ENCODE data around the gene ARHGAP26. TPM values are rescaled to one million over a fixed set of nuclear protein-coding genes. Genes with fewer than 3 reads are reported as not detected.

ARHGAP26 gene
- total RNA-seq, 1 donor from 2014 or later, result 18.7 TPM

- H3K27ac Mint-ChIP-seq, result peak overlapping the region; percentile 20
- H3K36me3 Mint-ChIP-seq, result no peaks in the 10 kb centered on the region
- H3K27me3 Mint-ChIP-seq, result no peaks in the 10 kb centered on the region
- no peak for DNase-seq (ENCODE audit: extremely low spot score, unreplicated experiment)
- no peaks in the 10 kb centered on the region for H3K9me3 Mint-ChIP-seq
- peaks cover 61% of the 10 kb centered on the region for H3K4me1 Mint-ChIP-seq (ENCODE audit: unreplicated experiment)
- no peak overlapping the region for H3K4me3 Mint-ChIP-seq
- no peak for TF ChIP-seq CTCF (conservative IDR thresholded peaks at IDR 0.05)
Observed at GRCh38 chr5:142845402-142845921, 75.3 kb downstream of the ARHGAP26 start.

GRCh38 chr5:142845954-142846398 lies 75.8 kb downstream of the ARHGAP26 start:
- H3K9me3 Mint-ChIP-seq, result no peaks in the 10 kb centered on the region
- peaks cover 56% of the 10 kb centered on the region for H3K4me1 Mint-ChIP-seq (ENCODE audit: unreplicated experiment)
- no peak for DNase-seq (ENCODE audit: extremely low spot score, unreplicated experiment)
- H3K4me3 Mint-ChIP-seq, result no peak overlapping the region
- no peak for TF ChIP-seq CTCF (conservative IDR thresholded peaks at IDR 0.05)
- H3K27ac Mint-ChIP-seq, result peak overlapping the region; percentile 20
- no peaks in the 10 kb centered on the region for H3K36me3 Mint-ChIP-seq
- H3K27me3 Mint-ChIP-seq, result no peaks in the 10 kb centered on the region

- no peak for TF ChIP-seq CTCF (conservative IDR thresholded peaks at IDR 0.05)
- H3K27ac Mint-ChIP-seq, result no peak overlapping the region
- H3K4me1 Mint-ChIP-seq (ENCODE audit: unreplicated experiment), result peaks cover 52% of the 10 kb centered on the region
- H3K36me3 Mint-ChIP-seq, result no peaks in the 10 kb centered on the region
- H3K9me3 Mint-ChIP-seq, result no peaks in the 10 kb centered on the region
- H3K27me3 Mint-ChIP-seq, result no peaks in the 10 kb centered on the region
- DNase-seq (ENCODE audit: extremely low spot score, unreplicated experiment), result no peak
- H3K4me3 Mint-ChIP-seq, result no peak overlapping the region
Observed at GRCh38 chr5:142846406-142846805, 76.2 kb downstream of the ARHGAP26 start.

- no peak for TF ChIP-seq CTCF (conservative IDR thresholded peaks at IDR 0.05)
- Mint-ChIP-seq H3K27me3 (no peaks in the 10 kb centered on the region), H3K27ac (peak overlapping the region; percentile 43), H3K9me3 (no peaks in the 10 kb centered on the region), H3K36me3 (no peaks in the 10 kb centered on the region), H3K4me3 (peak overlapping the region; percentile 34), H3K4me1 (ENCODE audit: unreplicated experiment) (peaks cover 39% of the 10 kb centered on the region)
- DNase-seq (ENCODE audit: extremely low spot score, unreplicated experiment), result no peak
Observed at GRCh38 chr5:142847898-142848790, 78.0 kb downstream of the ARHGAP26 start.

- Mint-ChIP-seq H3K4me3 (no peak overlapping the region), H3K36me3 (no peaks in the 10 kb centered on the region), H3K27ac (peak overlapping the region; percentile 25), H3K27me3 (no peaks in the 10 kb centered on the region), H3K9me3 (no peaks in the 10 kb centered on the region), H3K4me1 (ENCODE audit: unreplicated experiment) (peaks cover 44% of the 10 kb centered on the region)
- DNase-seq (ENCODE audit: extremely low spot score, unreplicated experiment), result no peak
- no peak for TF ChIP-seq CTCF (conservative IDR thresholded peaks at IDR 0.05)
Observed at GRCh38 chr5:142849466-142849865, 79.3 kb downstream of the ARHGAP26 start.

Measured in type B pancreatic cell (in vitro differentiated cells).